GM12878 (cell line): ENCODE results near the gene CNNM3.

ENCODE experiments used
- NR2C1 ChIP-seq: fragments of 450-650 bp; IDR thresholded peaks from 2 replicates; pipeline ENCODE4 v1.6.1; 2017; ENCODE audit warnings: antibody characterized with exemption, mild to moderate bottlenecking, moderate library complexity
- POLR2A ChIP-seq: IDR thresholded peaks from 2 replicates; pipeline ENCODE4 v1.6.1; 2011; ENCODE audit warnings: low read depth, mild to moderate bottlenecking, low read length
- POLR2AphosphoS2 ChIP-seq: IDR thresholded peaks from 2 replicates; pipeline ENCODE4 v1.6.1; 2011; ENCODE audit warnings: low read depth, mild to moderate bottlenecking, low read length, improper control_type of control experiment, moderate library complexity
- TF ChIP-seq, protein P1 (sequence below), 3 experiments: IDR thresholded peaks in 2 of 3; conservative IDR thresholded peaks in 1 of 3; 2 replicates each; pipeline ENCODE4 v1.5.1; 2011; ENCODE audit warnings: low read depth in 3 of 3, low read length in 3 of 3, mild to moderate bottlenecking in 3 of 3, control low read depth in 2 of 3, moderate library complexity in 2 of 3, inconsistent platforms in 1 of 3, mixed read lengths in 1 of 3; ENCODE audit not compliant: control insufficient read depth in 2 of 3, insufficient read depth in 1 of 3; ENCODE audit errors: extremely low read depth in 1 of 3

DNA sequence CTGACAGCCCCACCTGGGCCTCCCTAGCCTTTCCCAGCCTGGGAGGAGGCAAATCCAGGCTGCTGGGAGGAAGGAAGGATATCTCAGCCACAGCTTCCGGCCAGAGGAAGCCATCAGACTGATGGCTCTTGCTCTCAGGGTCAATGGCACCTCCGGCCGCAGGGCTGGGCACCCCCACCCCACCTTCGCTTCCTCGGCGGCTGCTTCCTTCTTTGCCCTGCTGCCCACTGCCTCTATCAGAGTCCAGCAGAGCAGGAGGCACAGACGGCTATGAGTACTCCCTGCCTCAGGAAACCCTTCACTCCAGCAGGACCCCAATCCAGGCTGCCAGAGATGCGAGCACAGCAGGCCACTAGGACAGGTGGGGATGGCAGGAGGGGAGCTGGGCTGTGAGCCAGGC is 50.5 kb downstream of the CNNM3 start:
- TF ChIP-seq NR2C1 (no peak), POLR2A (no peak), POLR2AphosphoS2 (no peak)
- TF ChIP-seq, protein P1, sequence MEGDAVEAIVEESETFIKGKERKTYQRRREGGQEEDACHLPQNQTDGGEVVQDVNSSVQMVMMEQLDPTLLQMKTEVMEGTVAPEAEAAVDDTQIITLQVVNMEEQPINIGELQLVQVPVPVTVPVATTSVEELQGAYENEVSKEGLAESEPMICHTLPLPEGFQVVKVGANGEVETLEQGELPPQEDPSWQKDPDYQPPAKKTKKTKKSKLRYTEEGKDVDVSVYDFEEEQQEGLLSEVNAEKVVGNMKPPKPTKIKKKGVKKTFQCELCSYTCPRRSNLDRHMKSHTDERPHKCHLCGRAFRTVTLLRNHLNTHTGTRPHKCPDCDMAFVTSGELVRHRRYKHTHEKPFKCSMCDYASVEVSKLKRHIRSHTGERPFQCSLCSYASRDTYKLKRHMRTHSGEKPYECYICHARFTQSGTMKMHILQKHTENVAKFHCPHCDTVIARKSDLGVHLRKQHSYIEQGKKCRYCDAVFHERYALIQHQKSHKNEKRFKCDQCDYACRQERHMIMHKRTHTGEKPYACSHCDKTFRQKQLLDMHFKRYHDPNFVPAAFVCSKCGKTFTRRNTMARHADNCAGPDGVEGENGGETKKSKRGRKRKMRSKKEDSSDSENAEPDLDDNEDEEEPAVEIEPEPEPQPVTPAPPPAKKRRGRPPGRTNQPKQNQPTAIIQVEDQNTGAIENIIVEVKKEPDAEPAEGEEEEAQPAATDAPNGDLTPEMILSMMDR (IDR thresholded peaks at IDR 0.05 in 2 of 3, conservative IDR thresholded peaks at IDR 0.05 in 1 of 3; ENCODE audit: control insufficient read depth in 2 of 3, extremely low read depth in 1 of 3, insufficient read depth in 1 of 3, low read depth in 3 of 3, low read length in 3 of 3), result no peak
